Neural progenitor cell (in vitro differentiated cells): Measurements from ENCODE around the gene CTRL.

Source experiments
- CTCF ChIP-seq: fragments of 200-600 bp; sonication (generic); IDR thresholded peaks from 2 replicates; pipeline ENCODE4 v1.5.1; 2017; ENCODE audit warnings: antibody characterized with exemption, mild to moderate bottlenecking
- EZH2 ChIP-seq: fragments of 200-600 bp; sonication (generic); IDR thresholded peaks from 2 replicates; pipeline ENCODE4 v1.6.1; 2017; ENCODE audit warnings: antibody characterized with exemption, mild to moderate bottlenecking, moderate library complexity
- EZH2phosphoT487 ChIP-seq: fragments of 200-600 bp; sonication (generic); IDR thresholded peaks from 2 replicates; pipeline ENCODE4 v1.6.1; 2017; ENCODE audit warnings: antibody characterized with exemption

GRCh38 chr16:67954421-67955196 lies 22.9 kb upstream of the CTRL start:
- TF ChIP-seq CTCF (no peak), EZH2phosphoT487 (no peak), EZH2 (no peak)
